Esophagus squamous epithelium (tissue), 5 donors: ENCODE results near the gene PHF12. TPM values are rescaled to one million over a fixed set of nuclear protein-coding genes. Genes with fewer than 3 reads are reported as not detected.

ENCODE experiments used
- DNase-seq: peaks from one replicate; lab custom pipeline; 2025; lab: John Stamatoyannopoulos, UW
- H3K27ac ChIP-seq, 4 donors: fragments of 200-600 bp; sonication (generic); one replicate each; pipeline ENCODE4 v1.5.1; 2016 to 2019; ENCODE audit warnings: mild to moderate bottlenecking in 1 of 4
- H3K27me3 ChIP-seq, 4 donors: fragments of 200-600 bp; sonication (generic); 1 replicate in 3 of 4; 2 replicates in 1 of 4; pipeline versions ENCODE4 v1.5.1 to v1.6.0; 2017 to 2021; ENCODE audit warnings: antibody characterized with exemption in 1 of 4
- H3K36me3 ChIP-seq, 3 donors: fragments of 200-600 bp; sonication (generic); one replicate each; pipeline ENCODE4 v1.5.1; 2016 to 2019
- H3K4me1 ChIP-seq, 3 donors: fragments of 200-600 bp; sonication (generic); one replicate each; pipeline ENCODE4 v1.5.1; 2017 to 2019
- H3K4me3 ChIP-seq, 4 donors: fragments of 200-600 bp; sonication (generic); 1 replicate in 3 of 4; 2 replicates in 1 of 4; pipeline ENCODE4 v1.5.1; 2016 to 2019; ENCODE audit warnings: mild to moderate bottlenecking in 2 of 4, moderate library complexity in 1 of 4
- H3K9me3 ChIP-seq, 3 donors: fragments of 200-600 bp; sonication (generic); one replicate each; pipeline ENCODE4 v1.5.1; 2016 to 2019
- CTCF ChIP-seq, 6 experiments: fragments of 450-650 bp in 4 of 6; fragments of 200-600 bp in 2 of 6; sonication (generic) in 2 of 6; IDR thresholded peaks; one replicate each; pipeline ENCODE4 v1.5.1; 2016 to 2019; ENCODE audit warnings: antibody characterized with exemption in 6 of 6, mild to moderate bottlenecking in 4 of 6, moderate library complexity in 4 of 6
- POLR2A ChIP-seq, 4 donors: fragments of 450-650 bp; IDR thresholded peaks; one replicate each; pipeline ENCODE4 v1.6.1; 2017; ENCODE audit warnings: antibody characterized with exemption in 4 of 4, mild to moderate bottlenecking in 4 of 4, moderate library complexity in 3 of 4
- WGBS, 2 donors: methylation state at CpG; one replicate each; pipeline ENCODE4 v1.1.5; 2018; 5-methylcytosine and 5-hydroxymethylcytosine counted together
- intact Hi-C: fragments of 100-400 bp; cut with DNase I; formaldehyde crosslinking; loops from one replicate; pipeline ENCODE4 v1.15.0; 2022
- total RNA-seq, 4 donors: library from RNA; depleted of rRNA; stranded (reverse); fragments of >200 nt; gene quantifications; one replicate each; pipeline ENCODE4 v1.1.0, GENCODE V29; 2016
- donor health status: DM: yes; HTN: yes; CAD: no.

PHF12 gene
- total RNA-seq, 4 donors from 2014 or later, result 13.0 to 35.6 (median 18.8) TPM

DNA sequence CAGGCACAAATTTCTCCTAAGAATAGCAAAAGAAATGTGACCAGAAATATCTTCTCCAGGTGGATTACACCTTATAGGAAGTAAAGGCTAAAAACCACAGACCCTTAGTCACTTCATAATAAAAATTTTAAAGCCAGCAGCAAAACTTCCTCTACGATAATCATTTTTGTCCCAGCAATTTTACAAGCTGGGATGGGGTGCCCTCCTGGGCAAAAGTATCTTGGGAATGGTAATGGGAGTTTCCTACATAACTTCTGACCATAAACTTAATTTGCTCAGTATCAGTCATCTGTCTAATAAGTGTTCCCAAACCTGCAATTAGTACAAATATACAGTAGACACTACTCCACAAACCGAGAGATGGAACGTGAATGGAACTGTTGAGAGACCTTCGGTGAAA lies 3.0 kb downstream of the PHF12 start:
- TF ChIP-seq POLR2A (IDR thresholded peaks at IDR 0.05), result no peak
- TF ChIP-seq CTCF (IDR thresholded peaks at IDR 0.05), result no peak
- H3K27me3 ChIP-seq, result no peaks in the 10 kb centered on the region
- H3K27ac ChIP-seq, result peak overlapping the region; percentile 92 to 100 (median 94)
- 16 to 20% methylated on average over 4 of the region's 4 CpGs for WGBS, 2 donors
- intact Hi-C loops, result no loop called here
- peaks cover 0 to 10% (median 0%) of the 10 kb centered on the region in 3 donors for H3K36me3 ChIP-seq
- H3K4me1 ChIP-seq, result peaks cover 2 to 73% (median 40%) of the 10 kb centered on the region in 3 donors
- H3K4me3 ChIP-seq, result peak overlapping the region; percentile 74 to 99 (median 88)
- H3K9me3 ChIP-seq, result no peaks in the 10 kb centered on the region
- no peak for DNase-seq

DNA sequence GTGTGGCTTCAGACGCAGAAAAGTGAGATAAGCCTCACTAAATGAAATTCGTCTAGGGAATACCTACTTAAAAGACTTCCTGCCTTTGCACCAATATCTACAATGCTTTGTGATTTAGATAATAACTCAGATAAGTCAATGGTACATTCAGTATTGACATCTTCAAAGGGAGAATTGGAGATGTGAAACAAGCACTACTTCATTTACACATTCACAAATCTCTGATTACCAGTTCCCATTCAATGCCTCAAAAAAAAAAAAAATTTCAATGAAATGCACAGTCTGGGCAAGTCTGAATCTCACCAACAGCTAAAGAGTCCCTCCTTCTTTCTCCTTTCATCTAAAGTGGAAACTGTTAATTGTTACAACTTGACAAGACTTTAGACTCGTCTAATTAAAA lies 3.7 kb downstream of the PHF12 start:
- H3K36me3 ChIP-seq, result peaks cover 0 to 16% (median 0%) of the 10 kb centered on the region in 3 donors
- H3K27ac ChIP-seq, result peak overlapping the region in 2 of 4 donors; percentile 1 to 92
- intact Hi-C loops, result no loop called here
- peak overlapping the region in 1 of 4 donors; percentile 86 for H3K4me3 ChIP-seq
- no peaks in the 10 kb centered on the region for H3K9me3 ChIP-seq
- DNase-seq, result no peak
- peaks cover 0 to 66% (median 34%) of the 10 kb centered on the region in 3 donors for H3K4me1 ChIP-seq
- no peak for TF ChIP-seq CTCF (IDR thresholded peaks at IDR 0.05)
- TF ChIP-seq POLR2A (IDR thresholded peaks at IDR 0.05), result no peak
- no peaks in the 10 kb centered on the region for H3K27me3 ChIP-seq
- WGBS, 2 donors, result 33 to 40% methylated on average over 3 of the region's 3 CpGs

GRCh38 chr17:28946239-28946638 lies 5.1 kb downstream of the PHF12 start:
- Histone ChIP-seq H3K27me3 (no peaks in the 10 kb centered on the region), H3K36me3 (peaks cover 0 to 28% (median 0%) of the 10 kb centered on the region in 3 donors), H3K27ac (peak overlapping the region in 3 of 4 donors; percentile 45 to 92 (median 51)), H3K4me1 (peaks cover 0 to 68% (median 33%) of the 10 kb centered on the region in 3 donors), H3K4me3 (no peak overlapping the region), H3K9me3 (no peaks in the 10 kb centered on the region)
- no peak for DNase-seq
- 42 to 50% methylated on average over 4 of the region's 4 CpGs for WGBS, 2 donors
- intact Hi-C loops, result no loop called here
- TF ChIP-seq CTCF (IDR thresholded peaks at IDR 0.05) (no peak), POLR2A (IDR thresholded peaks at IDR 0.05) (no peak)

DNA sequence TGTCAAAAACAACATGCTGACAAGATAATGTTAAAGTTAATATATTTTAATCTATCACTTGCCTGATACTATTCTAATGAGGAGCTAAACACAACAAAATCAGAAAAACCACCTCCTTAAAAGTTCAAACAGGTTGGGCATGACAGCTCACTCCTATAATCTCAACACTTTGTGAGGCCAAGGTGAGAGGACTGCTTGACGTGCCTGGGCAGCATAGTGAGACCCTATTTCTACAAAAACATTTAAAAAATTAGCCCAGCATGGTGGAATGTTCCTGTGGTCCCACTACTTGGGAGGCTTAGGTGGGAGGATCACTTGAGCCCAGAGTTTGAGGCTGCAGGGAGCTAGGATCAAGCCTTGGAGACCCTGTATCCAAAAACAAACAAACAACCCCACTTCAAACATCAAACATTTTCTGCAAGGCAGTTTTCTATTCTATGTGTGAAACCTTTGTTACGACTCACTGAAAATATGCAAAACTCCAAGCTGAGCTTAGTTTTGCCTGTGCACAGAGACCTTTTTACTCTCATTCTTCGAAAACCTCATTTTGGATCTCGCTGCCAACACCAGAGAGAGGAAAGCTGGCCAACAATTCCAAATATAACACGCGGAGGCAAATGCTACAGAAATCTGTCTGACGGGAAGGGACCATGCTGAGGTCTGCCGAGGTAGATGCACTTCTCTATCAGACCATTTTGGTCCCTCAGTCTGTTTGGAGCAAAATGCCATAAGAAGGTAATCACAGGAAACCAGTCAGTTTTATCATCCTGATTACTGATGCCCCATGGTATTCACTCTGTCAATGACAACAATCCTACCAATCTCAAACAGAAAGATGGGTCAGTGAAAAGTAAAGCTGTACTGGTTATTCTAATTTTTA lies 6.2 kb downstream of the PHF12 start:
- peak overlapping the region in 1 of 4 donors; percentile 3 for H3K4me3 ChIP-seq
- no peak for TF ChIP-seq CTCF (IDR thresholded peaks at IDR 0.05)
- TF ChIP-seq POLR2A (IDR thresholded peaks at IDR 0.05), result no peak
- H3K27me3 ChIP-seq, result no peaks in the 10 kb centered on the region
- WGBS, 2 donors, result 50% methylated on average over 8 of the region's 8 CpGs
- intact Hi-C loops, result no loop called here
- no peaks in the 10 kb centered on the region for H3K9me3 ChIP-seq
- peak overlapping the region in 1 of 4 donors; percentile 92 for H3K27ac ChIP-seq
- H3K36me3 ChIP-seq, result peaks cover 0 to 33% (median 0%) of the 10 kb centered on the region in 3 donors
- no peak for DNase-seq
- peaks cover 0 to 73% (median 42%) of the 10 kb centered on the region in 3 donors for H3K4me1 ChIP-seq

DNA sequence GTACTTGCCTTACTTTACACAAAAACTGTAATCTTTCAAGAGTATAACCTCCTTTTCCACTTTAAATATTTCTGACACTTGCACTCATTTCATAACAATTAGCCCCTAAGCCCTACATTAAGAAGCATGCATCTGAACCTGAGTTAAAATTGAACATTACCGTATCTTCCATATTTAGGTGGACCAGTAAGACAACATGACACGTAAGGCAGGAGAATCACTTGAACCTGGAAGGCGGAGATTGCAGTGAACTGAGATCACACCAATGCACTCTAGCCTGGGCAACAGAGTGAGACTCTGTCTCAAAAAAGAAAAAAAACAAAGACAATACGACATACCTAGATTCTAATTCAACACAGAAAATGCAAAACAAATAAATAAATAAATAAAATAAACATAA lies 7.0 kb downstream of the PHF12 start:
- Histone ChIP-seq H3K4me3 (no peak overlapping the region), H3K36me3 (peaks cover 0 to 33% (median 0%) of the 10 kb centered on the region in 3 donors), H3K27ac (no peak overlapping the region), H3K9me3 (no peaks in the 10 kb centered on the region), H3K4me1 (peaks cover 0 to 77% (median 42%) of the 10 kb centered on the region in 3 donors), H3K27me3 (no peaks in the 10 kb centered on the region)
- no peak for DNase-seq
- intact Hi-C loops, result no loop called here
- WGBS, 2 donors, result 73 to 85% methylated on average over 4 of the region's 4 CpGs
- no peak for TF ChIP-seq CTCF (IDR thresholded peaks at IDR 0.05)
- TF ChIP-seq POLR2A (IDR thresholded peaks at IDR 0.05), result no peak
